Measurements from ENCODE around the gene TFEC.

- TF ChIP-seq CTCF (IDR thresholded peaks at IDR 0.05; ENCODE audit: low read depth, low read length, missing input control): peak; percentile 43
- no peak for TF ChIP-seq JUND (IDR thresholded peaks at IDR 0.05)
- TF ChIP-seq GABPA (IDR thresholded peaks at IDR 0.05 in 1 of 2, conservative IDR thresholded peaks at IDR 0.05 in 1 of 2): no peak
- TF ChIP-seq SP1 (IDR thresholded peaks at IDR 0.05): no peak
- TF ChIP-seq FOXA1 (IDR thresholded peaks at IDR 0.05): no peak
- TF ChIP-seq MAX (IDR thresholded peaks at IDR 0.05): no peak
- TF ChIP-seq ZBTB33 (IDR thresholded peaks at IDR 0.05): no peak
- TF ChIP-seq FOXA2 (IDR thresholded peaks at IDR 0.05): no peak
- TF ChIP-seq REST (IDR thresholded peaks at IDR 0.05): no peak
- peak; percentile 76 to 81 for TF ChIP-seq RAD21 (IDR thresholded peaks at IDR 0.05)
- TF ChIP-seq EGR1 (IDR thresholded peaks at IDR 0.05; ENCODE audit: low read depth in 2 of 2): no peak
- TF ChIP-seq RXRA (IDR thresholded peaks at IDR 0.05): peak in 1 of 2 donors; percentile 21
- no peak for TF ChIP-seq TAF1 (conservative IDR thresholded peaks at IDR 0.05)
Measured at GRCh38 chr7:115910541-115911164, 119.9 kb downstream of the TFEC start.

All from liver (tissue), 3 donors.